IPS-18c (cell line): ENCODE data around the gene ACBD3.
A peak's percentile ranks its signal among the peaks of the same experiment; 100 is the strongest.

ENCODE experiments used
- H3K4me3 ChIP-seq: 2 replicates; pipeline ENCODE4 v1.7.0; 2013; ENCODE audit warnings: low read depth, mild to moderate bottlenecking, low read length, moderate library complexity; ENCODE audit not compliant: insufficient read depth
- H3K9me3 ChIP-seq: one replicate; pipeline ENCODE4 v1.6.1; 2013; ENCODE audit warnings: mild to moderate bottlenecking, low read length, moderate library complexity; ENCODE audit not compliant: control insufficient read depth, insufficient read depth

ACBD3 gene

DNA sequence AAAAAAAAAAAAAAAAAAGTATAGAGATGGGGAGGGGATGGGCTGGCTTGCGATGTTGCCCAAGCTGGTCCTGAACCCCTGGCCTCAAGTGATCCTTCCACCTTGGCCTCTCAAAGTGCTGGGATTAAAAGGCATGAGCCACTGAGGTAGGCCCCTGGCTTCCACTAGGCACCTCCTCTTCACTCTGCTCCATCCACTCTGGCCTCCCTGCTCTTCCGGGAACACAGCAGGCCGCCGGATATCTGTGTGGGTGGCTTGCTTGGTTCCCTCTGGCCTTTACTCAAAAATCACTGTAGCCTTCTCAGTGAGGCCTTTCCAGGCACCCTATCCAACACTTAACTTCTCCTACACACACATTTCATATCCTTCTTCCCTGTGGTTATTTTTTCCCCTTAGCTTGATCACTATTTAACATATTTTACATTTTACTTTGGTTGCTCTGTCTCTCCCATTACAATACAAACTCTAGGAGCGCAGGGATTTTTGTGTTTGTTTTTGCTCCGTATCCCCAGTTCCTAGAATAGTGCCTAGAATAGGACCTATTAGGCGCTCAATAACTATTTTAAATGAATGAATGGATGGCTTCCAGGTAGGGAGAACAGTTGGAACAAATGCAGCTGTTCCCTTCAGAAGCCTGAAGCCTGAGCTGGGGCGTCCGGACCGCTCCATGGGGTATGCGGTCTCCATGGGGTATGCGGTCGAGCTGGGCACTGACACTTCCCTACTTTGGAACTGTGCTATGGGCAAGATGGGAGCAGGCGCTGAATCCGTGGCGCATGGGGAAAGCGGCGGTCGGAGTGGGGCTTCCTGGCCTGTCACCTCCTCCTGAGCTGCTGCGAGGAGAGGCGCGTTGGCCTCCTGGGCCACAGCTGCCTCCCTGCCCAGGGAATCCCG is 77.4 kb downstream of the ACBD3 start:
- peak overlapping the region; percentile 73 for H3K4me3 ChIP-seq
- H3K9me3 ChIP-seq, result peaks cover 2% of the 10 kb centered on the region

- Histone ChIP-seq H3K4me3 (no peak overlapping the region), H3K9me3 (no peaks in the 10 kb centered on the region)
These were observed 78.8 kb downstream of the ACBD3 start for GRCh38 chr1:226107471-226108460.

GRCh38 chr1:226104671-226105121 is 81.8 kb downstream of the ACBD3 start:
- H3K9me3 ChIP-seq, result no peaks in the 10 kb centered on the region
- no peak overlapping the region for H3K4me3 ChIP-seq

GRCh38 chr1:226100436-226101391 is 85.8 kb downstream of the ACBD3 start:
- Histone ChIP-seq H3K4me3 (peak overlapping the region; percentile 34), H3K9me3 (no peaks in the 10 kb centered on the region)

GRCh38 chr1:226098870-226099835 is 87.4 kb downstream of the ACBD3 start:
- no peak overlapping the region for H3K4me3 ChIP-seq
- no peaks in the 10 kb centered on the region for H3K9me3 ChIP-seq

DNA sequence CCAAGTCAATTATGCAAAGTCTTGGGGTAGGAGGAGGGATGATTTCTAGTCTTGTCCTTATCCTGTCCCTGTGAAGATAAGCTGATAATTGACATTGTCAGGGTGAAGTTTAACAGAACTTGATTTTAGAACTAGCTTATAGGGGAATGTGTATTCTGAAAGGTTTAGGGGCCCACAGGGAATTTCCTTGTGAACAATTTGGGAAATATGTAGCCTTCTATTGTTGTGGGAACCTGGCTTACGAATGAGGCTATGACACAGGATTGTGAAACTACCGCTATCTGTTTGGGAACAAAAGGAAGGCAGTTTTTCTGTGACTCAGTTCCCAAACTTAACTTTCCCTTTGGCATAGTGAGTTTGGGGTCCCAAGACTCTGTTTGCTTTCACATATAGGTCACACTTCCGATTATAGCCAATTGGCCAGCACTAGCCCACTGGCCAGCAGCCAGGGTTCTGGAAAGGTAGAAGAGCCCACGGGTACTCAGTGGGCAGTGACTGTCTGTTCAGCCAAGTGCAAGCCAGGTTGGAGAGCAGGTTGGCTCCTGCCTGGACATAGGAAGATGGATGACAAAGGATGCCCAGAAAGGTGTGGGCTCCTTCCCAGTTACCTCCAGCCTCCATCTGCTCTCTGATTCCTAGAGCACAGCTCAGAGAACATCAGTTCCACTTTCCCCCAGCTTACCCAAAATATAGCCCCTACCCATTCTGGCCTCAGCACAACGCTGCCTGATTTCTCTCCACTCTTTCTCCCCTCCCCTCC is 88.5 kb downstream of the ACBD3 start:
- Histone ChIP-seq H3K4me3 (no peak overlapping the region), H3K9me3 (no peaks in the 10 kb centered on the region)

DNA sequence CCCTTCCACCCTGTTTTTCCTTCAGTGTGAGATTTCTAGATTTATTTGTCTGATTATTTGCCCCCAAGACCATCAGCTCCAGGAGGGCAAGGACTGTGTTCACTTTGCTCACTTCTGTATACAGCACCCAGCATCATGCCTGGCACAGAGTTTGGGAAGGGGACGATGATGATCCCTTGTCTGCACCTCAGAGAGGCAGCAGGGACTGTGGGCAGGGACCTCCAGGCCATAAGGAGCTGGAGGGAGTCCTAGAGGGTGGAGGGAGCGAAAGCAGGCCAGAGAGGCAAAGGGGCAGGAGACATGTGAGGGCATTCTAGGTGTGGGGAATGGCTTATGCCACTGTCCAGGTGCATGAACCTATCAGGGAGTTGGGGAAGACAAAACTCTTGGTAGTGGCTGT is 91.3 kb downstream of the ACBD3 start:
- Histone ChIP-seq H3K4me3 (no peak overlapping the region), H3K9me3 (no peaks in the 10 kb centered on the region)
